Liver (tissue), 3 donors: ENCODE results near the gene DNM3.

Experiments
- CTCF ChIP-seq: fragments of 150-350 bp; IDR thresholded peaks from 2 replicates; pipeline ENCODE4 v1.5.1; 2017; ENCODE audit warnings: improper control_type of control experiment, low read depth, low read length; ENCODE audit not compliant: missing input control
- EGR1 ChIP-seq, 2 donors: IDR thresholded peaks; 2 replicates each; pipeline ENCODE4 v1.6.1; 2016 to 2018; ENCODE audit warnings: antibody characterized with exemption in 2 of 2, low read depth in 2 of 2
- FOXA1 ChIP-seq: IDR thresholded peaks from 2 replicates; pipeline ENCODE4 v1.6.1; 2016; ENCODE audit warnings: antibody characterized with exemption
- GABPA ChIP-seq, 2 donors: IDR thresholded peaks in 1 of 2; conservative IDR thresholded peaks in 1 of 2; 2 replicates each; pipeline ENCODE4 v1.6.1; 2016; ENCODE audit warnings: antibody characterized with exemption in 2 of 2, mild to moderate bottlenecking in 1 of 2, moderate library complexity in 1 of 2
- HNF4A ChIP-seq, 2 donors: conservative IDR thresholded peaks; 2 replicates each; pipeline ENCODE4 v1.6.1; 2016; ENCODE audit warnings: antibody characterized with exemption in 2 of 2, mild to moderate bottlenecking in 2 of 2
- JUND ChIP-seq, 2 donors: IDR thresholded peaks; 2 replicates each; pipeline ENCODE4 v1.6.1; 2016; ENCODE audit warnings: antibody characterized with exemption in 2 of 2
- MAX ChIP-seq: IDR thresholded peaks from 2 replicates; pipeline ENCODE4 v1.6.1; 2016; ENCODE audit warnings: antibody characterized with exemption
- RAD21 ChIP-seq, 2 donors: IDR thresholded peaks; 2 replicates each; pipeline ENCODE4 v1.6.1; 2016; ENCODE audit warnings: antibody characterized with exemption in 2 of 2, mild to moderate bottlenecking in 2 of 2
- REST ChIP-seq: IDR thresholded peaks from 2 replicates; pipeline ENCODE4 v1.6.1; 2016; ENCODE audit warnings: antibody characterized with exemption, mild to moderate bottlenecking
- SP1 ChIP-seq: IDR thresholded peaks from 2 replicates; pipeline ENCODE4 v1.6.1; 2018; ENCODE audit warnings: antibody characterized with exemption, mild to moderate bottlenecking
- TAF1 ChIP-seq: conservative IDR thresholded peaks from 2 replicates; pipeline ENCODE4 v1.6.1; 2016; ENCODE audit warnings: antibody characterized with exemption, mild to moderate bottlenecking
- YY1 ChIP-seq: IDR thresholded peaks from 2 replicates; pipeline ENCODE4 v1.6.1; 2016; ENCODE audit warnings: antibody characterized with exemption, mild to moderate bottlenecking
- ZBTB33 ChIP-seq: IDR thresholded peaks from 2 replicates; pipeline ENCODE4 v1.6.1; 2016; ENCODE audit warnings: antibody characterized with exemption
- donor health status: healthy.
- donor health status: healthy.

- no peak for TF ChIP-seq JUND (IDR thresholded peaks at IDR 0.05)
- no peak for TF ChIP-seq FOXA1
- no peak for TF ChIP-seq CTCF
- TF ChIP-seq SP1, result no peak
- TF ChIP-seq GABPA (IDR thresholded peaks at IDR 0.05 in 1 of 2, conservative IDR thresholded peaks at IDR 0.05 in 1 of 2), result no peak
- TF ChIP-seq RAD21 (IDR thresholded peaks at IDR 0.05), result no peak
- TF ChIP-seq TAF1, result no peak
- TF ChIP-seq EGR1 (IDR thresholded peaks at IDR 0.05; ENCODE audit: low read depth in 2 of 2), result no peak
- TF ChIP-seq MAX, result no peak
- no peak for TF ChIP-seq HNF4A (conservative IDR thresholded peaks at IDR 0.05)
- no peak for TF ChIP-seq YY1
- TF ChIP-seq REST, result no peak
- no peak for TF ChIP-seq ZBTB33
Observed at GRCh38 chr1:172138634-172139033, 297.3 kb downstream of the DNM3 start.
